OCI-M1 (cell line): ENCODE measurements around the gene POLR2J2.
"Not testable (repeated sequence)": the region's sequence is repeated elsewhere in the genome, so short reads cannot be mapped to it uniquely, and the experiment has no call there.

Source experiments
- DNase-seq: peaks from one replicate; lab custom pipeline; 2025; lab: John Stamatoyannopoulos, UW

Gene POLR2J2

GRCh38 chr7:102671956-102672307 lies 469 bp upstream of the POLR2J2 start:
- DNase-seq: not testable (repeated sequence)

GRCh38 chr7:102667523-102667922 lies 3.9 kb downstream of the POLR2J2 start:
- DNase-seq: not testable (repeated sequence)

GRCh38 chr7:102666850-102667249 lies 4.6 kb downstream of the POLR2J2 start:
- not testable (repeated sequence) for DNase-seq

- not testable (repeated sequence) for DNase-seq
Measured at GRCh38 chr7:102664765-102665164, 6.7 kb downstream of the POLR2J2 start.

- DNase-seq: not testable (repeated sequence)
Measured at GRCh38 chr7:102649924-102650323, 21.5 kb downstream of the POLR2J2 start, which contains the start of gene SPDYE2B. TSS of gene SPDYE2B (plus strand) at chr7:102650319. CDS start at chr7:102652349, 2,030 bp downstream.

- not testable (repeated sequence) for DNase-seq
Measured at GRCh38 chr7:102647813-102648212, 23.6 kb downstream of the POLR2J2 start.

- DNase-seq: not testable (repeated sequence)
Measured at GRCh38 chr7:102643404-102643803, 28.1 kb downstream of the POLR2J2 start.

- not testable (repeated sequence) for DNase-seq
Measured at GRCh38 chr7:102642691-102643090, 28.8 kb downstream of the POLR2J2 start, which contains the start of gene UPK3BL1. TSS of gene UPK3BL1 (minus strand) at chr7:102642791. CDS start at chr7:102642741, 50 bp downstream.

- not testable (repeated sequence) for DNase-seq
Measured at GRCh38 chr7:102638848-102639247, 32.6 kb downstream of the POLR2J2 start.

GRCh38 chr7:102636956-102637355 lies 34.5 kb downstream of the POLR2J2 start:
- not testable (repeated sequence) for DNase-seq

- not testable (repeated sequence) for DNase-seq
Measured at GRCh38 chr7:102635354-102635753, 36.1 kb downstream of the POLR2J2 start.

GRCh38 chr7:102634299-102634698 lies 37.2 kb downstream of the POLR2J2 start:
- not testable (repeated sequence) for DNase-seq

GRCh38 chr7:102630622-102631021 lies 40.8 kb downstream of the POLR2J2 start:
- DNase-seq: not testable (repeated sequence)

- not testable (repeated sequence) for DNase-seq
Measured at GRCh38 chr7:102627271-102627904, 44.1 kb downstream of the POLR2J2 start.

- not testable (repeated sequence) for DNase-seq
Measured at GRCh38 chr7:102618122-102618521, 53.3 kb downstream of the POLR2J2 start.

GRCh38 chr7:102616507-102617125 lies 54.8 kb downstream of the POLR2J2 start, which contains the start of gene RASA4:
TSS of gene RASA4 (minus strand) at chr7:102616756. CDS start at chr7:102616689, 67 bp downstream.
- not testable (repeated sequence) for DNase-seq
